Trophoblast cell (in vitro differentiated cells and primary cell): ENCODE measurements around the gene HNRNPA0.
A peak's percentile ranks its signal among the peaks of the same experiment; 100 is the strongest.

ENCODE experiments used
- DNase-seq, 2 donors: peaks; one replicate each; pipeline ENCODE4 v3.0.0-alpha.2; 2016
- H2AFZ ChIP-seq: 2 replicates; pipeline ENCODE4 v1.6.1; 2013; ENCODE audit warnings: low read length, moderate library complexity, mild to moderate bottlenecking; ENCODE audit not compliant: insufficient read depth, poor library complexity
- H2AK5ac ChIP-seq: 2 replicates; pipeline ENCODE4 v1.6.1; 2013; ENCODE audit warnings: mild to moderate bottlenecking, low read length
- H2BK120ac ChIP-seq: 2 replicates; pipeline ENCODE4 v1.6.1; 2013; ENCODE audit warnings: low read length, mild to moderate bottlenecking, moderate library complexity; ENCODE audit not compliant: insufficient read depth, poor library complexity
- H2BK12ac ChIP-seq: 2 replicates; pipeline ENCODE4 v1.6.1; 2013; ENCODE audit warnings: mild to moderate bottlenecking, low read length, moderate library complexity
- H2BK5ac ChIP-seq: 2 replicates; pipeline ENCODE4 v1.6.1; 2013; ENCODE audit warnings: low read length, low read depth, moderate library complexity, mild to moderate bottlenecking; ENCODE audit not compliant: poor library complexity
- H3K14ac ChIP-seq: 2 replicates; pipeline ENCODE4 v1.6.1; 2013; ENCODE audit warnings: mild to moderate bottlenecking, low read length
- H3K18ac ChIP-seq: 2 replicates; pipeline ENCODE4 v1.6.1; 2013; ENCODE audit warnings: mild to moderate bottlenecking, low read length
- H3K23ac ChIP-seq: 2 replicates; pipeline ENCODE4 v1.6.1; 2013; ENCODE audit warnings: low read length
- H3K27ac ChIP-seq: 2 replicates; pipeline ENCODE4 v1.5.1; 2013; ENCODE audit warnings: low read depth, mild to moderate bottlenecking, inconsistent platforms, low read length, moderate library complexity
- H3K27me3 ChIP-seq: 2 replicates; pipeline ENCODE4 v1.6.1; 2013; ENCODE audit warnings: inconsistent platforms, mild to moderate bottlenecking, low read length, moderate library complexity; ENCODE audit not compliant: insufficient read depth
- H3K36me3 ChIP-seq, 2 experiments: 1 replicate in 1 of 2; 2 replicates in 1 of 2; pipeline ENCODE4 v1.6.1; 2013; ENCODE audit warnings: low read length in 2 of 2, mild to moderate bottlenecking in 2 of 2, moderate library complexity in 1 of 2; ENCODE audit not compliant: insufficient read depth in 2 of 2, control insufficient read depth in 1 of 2
- H3K4ac ChIP-seq: 2 replicates; pipeline ENCODE4 v1.6.1; 2013; ENCODE audit warnings: low read depth, mild to moderate bottlenecking, low read length, moderate library complexity
- H3K4me1 ChIP-seq, 2 experiments: 1 replicate in 1 of 2; 2 replicates in 1 of 2; pipeline ENCODE4 v1.6.1; 2013; ENCODE audit warnings: low read length in 2 of 2, mild to moderate bottlenecking in 2 of 2, moderate library complexity in 1 of 2; ENCODE audit not compliant: insufficient read depth in 2 of 2, control insufficient read depth in 1 of 2
- H3K4me2 ChIP-seq: 2 replicates; pipeline ENCODE4 v1.6.1; 2013; ENCODE audit warnings: inconsistent platforms, mild to moderate bottlenecking, low read length, moderate library complexity
- H3K4me3 ChIP-seq: 2 replicates; pipeline ENCODE4 v1.5.1; 2013; ENCODE audit warnings: mild to moderate bottlenecking, low read depth, low read length, inconsistent platforms
- H3K79me1 ChIP-seq: one replicate; pipeline ENCODE4 v1.6.1; 2013; ENCODE audit warnings: low read length
- H3K79me2 ChIP-seq: 2 replicates; pipeline ENCODE4 v1.6.1; 2013; ENCODE audit warnings: low read length, mild to moderate bottlenecking; ENCODE audit not compliant: control insufficient read depth, insufficient read depth, poor library complexity
- H3K9ac ChIP-seq: 2 replicates; pipeline ENCODE4 v1.6.1; 2013; ENCODE audit warnings: mild to moderate bottlenecking, low read length
- H3K9me3 ChIP-seq: 2 replicates; pipeline ENCODE4 v1.6.1; 2013; ENCODE audit warnings: low read depth, mild to moderate bottlenecking, control low read depth, inconsistent platforms, low read length; ENCODE audit not compliant: insufficient read depth
- H4K12ac ChIP-seq: 2 replicates; pipeline ENCODE4 v1.6.1; 2013; ENCODE audit warnings: low read depth, mild to moderate bottlenecking, low read length, moderate library complexity
- H4K8ac ChIP-seq: 2 replicates; pipeline ENCODE4 v1.6.1; 2013; ENCODE audit warnings: low read depth, mild to moderate bottlenecking, low read length, moderate library complexity
- H4K91ac ChIP-seq: one replicate; pipeline ENCODE4 v1.6.1; 2013; ENCODE audit warnings: low read depth, mild to moderate bottlenecking, low read length, moderate library complexity
- WGBS: extraction: QIAGEN DNeasy Blood & Tissue Kit; methylation state at CpG from one replicate; pipeline ENCODE4 v1.1.7; 2013; ENCODE audit warnings: missing lambda C conversion rate; ENCODE audit not compliant: insufficient read length, insufficient coverage; ENCODE audit errors: extremely low coverage; 5-methylcytosine and 5-hydroxymethylcytosine counted together

The HNRNPA0 gene

DNA sequence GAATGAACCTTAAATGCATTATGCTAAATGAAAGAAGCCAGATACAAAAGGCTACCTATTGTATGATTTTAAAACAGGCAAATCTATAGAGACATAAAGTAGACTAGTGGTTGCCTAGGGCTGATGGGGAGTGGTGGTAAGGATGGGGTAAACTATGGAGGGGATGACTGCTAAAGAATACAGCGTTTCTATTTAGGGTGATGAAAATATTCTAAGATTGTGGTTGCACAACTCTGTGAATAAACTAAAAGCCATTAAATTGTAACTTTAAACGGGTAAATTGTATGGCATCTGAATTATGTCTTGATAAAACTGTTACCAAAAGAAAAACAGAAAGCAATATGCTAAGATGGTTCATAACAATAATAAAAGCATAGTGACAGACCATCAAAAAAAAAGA is 39.7 kb downstream of the HNRNPA0 start:
- Histone ChIP-seq H2BK5ac (no peak overlapping the region), H3K4me2 (no peak overlapping the region), H2AK5ac (no peak overlapping the region), H4K91ac (no peak overlapping the region), H3K4ac (no peak overlapping the region), H2BK120ac (no peak overlapping the region), H3K4me1 (no peaks in the 10 kb centered on the region), H3K36me3 (no peaks in the 10 kb centered on the region), H2AFZ (no peak overlapping the region), H3K27me3 (no peaks in the 10 kb centered on the region), H3K9ac (no peak overlapping the region), H3K79me2 (no peaks in the 10 kb centered on the region), H3K27ac (no peak overlapping the region), H3K14ac (no peak overlapping the region), H3K9me3 (no peaks in the 10 kb centered on the region), H4K8ac (no peak overlapping the region), H3K4me3 (no peak overlapping the region), H3K79me1 (no peaks in the 10 kb centered on the region), H3K23ac (no peak overlapping the region), H3K18ac (no peak overlapping the region), H4K12ac (no peak overlapping the region), H2BK12ac (no peak overlapping the region)
- no CpG with 5 or more reads among the region's 2 CpGs for WGBS
- no peak for DNase-seq

DNA sequence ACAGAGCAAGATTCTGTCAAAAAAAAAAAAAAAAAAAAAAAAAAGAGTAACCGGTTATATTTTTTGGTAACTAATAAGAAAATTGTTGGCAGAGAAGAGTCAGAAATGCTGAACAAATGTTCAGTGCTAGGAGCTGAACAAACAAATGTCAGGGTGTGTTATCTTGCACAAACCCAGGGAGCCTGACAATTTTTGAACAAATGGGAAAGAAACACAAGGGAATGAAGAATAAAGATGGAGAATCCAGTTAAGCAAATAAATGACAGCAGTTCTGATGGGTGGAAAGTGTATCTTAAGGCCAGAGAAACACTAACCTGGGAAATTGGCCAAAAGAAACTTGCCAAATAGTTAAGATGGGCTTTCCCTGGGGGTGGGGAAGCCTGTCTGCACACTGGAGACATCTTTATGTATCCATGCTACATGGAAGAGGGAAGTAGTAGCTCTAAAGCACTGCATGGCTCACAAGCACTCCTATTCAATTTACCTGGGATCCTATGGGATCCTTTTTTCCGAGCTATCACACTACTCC is 42.0 kb downstream of the HNRNPA0 start:
- no peak overlapping the region for H2BK12ac ChIP-seq
- no peak overlapping the region for H3K9ac ChIP-seq
- H3K27me3 ChIP-seq = no peaks in the 10 kb centered on the region
- H2BK5ac ChIP-seq = no peak overlapping the region
- H3K36me3 ChIP-seq = no peaks in the 10 kb centered on the region
- no peak overlapping the region for H4K91ac ChIP-seq
- no peak overlapping the region for H4K12ac ChIP-seq
- no peak overlapping the region for H3K18ac ChIP-seq
- no peaks in the 10 kb centered on the region for H3K9me3 ChIP-seq
- no peak overlapping the region for H3K4me2 ChIP-seq
- no peak overlapping the region for H3K14ac ChIP-seq
- H3K4ac ChIP-seq = no peak overlapping the region
- no peak overlapping the region for H2BK120ac ChIP-seq
- H2AK5ac ChIP-seq = no peak overlapping the region
- no peaks in the 10 kb centered on the region for H3K79me1 ChIP-seq
- no peak overlapping the region for H3K27ac ChIP-seq
- H2AFZ ChIP-seq = no peak overlapping the region
- H3K23ac ChIP-seq = no peak overlapping the region
- DNase-seq = no peak
- no peak overlapping the region for H3K4me3 ChIP-seq
- no peaks in the 10 kb centered on the region for H3K4me1 ChIP-seq
- no peak overlapping the region for H4K8ac ChIP-seq
- WGBS = no CpG with 5 or more reads among the region's 2 CpGs
- no peaks in the 10 kb centered on the region for H3K79me2 ChIP-seq

DNA sequence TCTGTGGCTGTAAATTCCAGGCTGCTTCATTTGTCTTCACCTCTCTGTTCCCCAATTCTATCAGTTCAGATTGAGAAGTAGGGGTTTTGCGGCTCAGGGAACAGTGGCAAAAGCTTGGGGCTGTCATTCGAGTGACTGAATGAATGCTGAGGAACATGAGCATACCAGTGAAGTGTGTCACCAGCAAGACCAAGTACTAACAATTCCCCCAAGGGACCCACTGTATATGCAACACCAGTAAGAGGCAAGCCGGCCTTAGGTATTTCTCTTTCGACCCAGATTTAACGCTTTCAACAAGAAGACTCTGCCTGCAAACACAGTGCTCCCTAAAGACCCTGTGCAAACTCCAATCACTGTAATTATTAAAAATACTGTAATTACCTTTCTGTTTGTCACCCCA is 44.1 kb downstream of the HNRNPA0 start:
- Histone ChIP-seq H3K4ac (no peak overlapping the region), H3K4me2 (no peak overlapping the region), H2AK5ac (no peak overlapping the region), H3K14ac (no peak overlapping the region), H3K9me3 (no peaks in the 10 kb centered on the region), H3K79me1 (no peaks in the 10 kb centered on the region), H4K12ac (no peak overlapping the region), H2BK120ac (no peak overlapping the region), H3K18ac (no peak overlapping the region), H3K36me3 (no peaks in the 10 kb centered on the region), H2AFZ (no peak overlapping the region), H3K23ac (no peak overlapping the region), H3K27me3 (no peaks in the 10 kb centered on the region), H3K79me2 (no peaks in the 10 kb centered on the region), H4K8ac (no peak overlapping the region), H3K4me1 (no peaks in the 10 kb centered on the region), H3K4me3 (no peak overlapping the region), H4K91ac (no peak overlapping the region), H3K9ac (no peak overlapping the region), H2BK12ac (no peak overlapping the region), H2BK5ac (no peak overlapping the region), H3K27ac (no peak overlapping the region)
- DNase-seq = peak in 1 of 2 donors; percentile 50
- no CpG with 5 or more reads among the region's 5 CpGs for WGBS

DNA sequence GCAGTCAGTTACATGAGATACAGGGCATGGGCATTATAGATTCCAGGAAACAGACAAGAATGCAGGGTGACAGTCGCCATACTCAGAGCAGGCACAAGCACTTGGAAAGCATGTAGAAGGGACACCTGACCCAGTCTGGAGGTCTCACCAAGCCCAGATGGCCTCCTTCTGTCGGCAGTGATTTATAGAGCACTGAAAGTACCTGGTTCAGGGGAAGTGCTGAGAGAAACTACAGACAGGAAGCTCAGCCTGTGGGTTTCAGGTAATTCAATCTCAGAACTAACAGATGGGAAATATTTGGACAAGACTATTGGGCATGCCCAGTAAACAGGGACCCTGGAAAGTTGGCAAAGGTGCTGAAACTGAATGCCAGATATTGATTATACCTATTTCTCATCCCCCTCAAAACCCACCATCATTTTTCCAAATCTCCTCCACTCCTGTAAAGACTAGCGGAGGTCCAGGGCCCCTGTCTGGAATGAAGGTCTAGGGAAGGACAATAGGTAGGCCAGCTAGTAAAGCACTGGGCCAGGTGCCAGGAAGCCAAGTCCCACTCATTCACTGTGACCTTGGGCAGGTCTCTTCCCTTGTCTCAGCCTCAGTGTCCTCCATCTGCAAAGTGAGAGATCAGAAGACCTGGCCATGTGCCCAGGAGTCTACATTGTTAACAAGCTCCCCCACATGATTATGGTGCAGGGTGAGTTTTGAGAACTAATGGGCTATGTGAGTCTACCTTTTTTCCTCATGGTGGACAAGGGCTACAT is 45.2 kb downstream of the HNRNPA0 start:
- no peak overlapping the region for H2AFZ ChIP-seq
- H3K14ac ChIP-seq = no peak overlapping the region
- no peak overlapping the region for H2AK5ac ChIP-seq
- no peaks in the 10 kb centered on the region for H3K36me3 ChIP-seq
- H4K8ac ChIP-seq = no peak overlapping the region
- H2BK120ac ChIP-seq = no peak overlapping the region
- no CpG with 5 or more reads among the region's 3 CpGs for WGBS
- no peak overlapping the region for H3K4me2 ChIP-seq
- H3K9me3 ChIP-seq = no peaks in the 10 kb centered on the region
- H3K79me1 ChIP-seq = no peaks in the 10 kb centered on the region
- no peaks in the 10 kb centered on the region for H3K4me1 ChIP-seq
- H4K91ac ChIP-seq = no peak overlapping the region
- H3K79me2 ChIP-seq = no peaks in the 10 kb centered on the region
- H3K4me3 ChIP-seq = no peak overlapping the region
- H3K23ac ChIP-seq = no peak overlapping the region
- no peak overlapping the region for H2BK5ac ChIP-seq
- no peak overlapping the region for H4K12ac ChIP-seq
- DNase-seq = no peak
- no peak overlapping the region for H3K18ac ChIP-seq
- no peak overlapping the region for H3K9ac ChIP-seq
- no peak overlapping the region for H3K4ac ChIP-seq
- no peaks in the 10 kb centered on the region for H3K27me3 ChIP-seq
- H3K27ac ChIP-seq = no peak overlapping the region
- H2BK12ac ChIP-seq = no peak overlapping the region
